ENCODE data around the gene ROPN1L. TPM values are rescaled to one million over a fixed set of nuclear protein-coding genes. Genes with fewer than 3 reads are reported as not detected.
A peak's percentile ranks its signal among the peaks of the same experiment; 100 is the strongest.

Gene ROPN1L
- total RNA-seq, 4 donors from 2014 or later = 0.71 to 4.0 (median 1.0) TPM; not detected in 1

GRCh38 chr5:10459080-10460055, 17.7 kb downstream of the ROPN1L start:
- 87 to 89% methylated on average over 19 of the region's 19 CpGs for WGBS, 2 donors
- intact Hi-C loops (cut with DNase I; ENCODE audit: low total_unique reads) = no loop called here
- DNase-seq (ENCODE audit: low spot score in 2 of 2) = peak in 1 of 2 donors; percentile 79
- no peak overlapping the region for H3K4me3 ChIP-seq (ENCODE audit: low read depth, poor library complexity, severe bottlenecking)
- TF ChIP-seq POLR2A (IDR thresholded peaks at IDR 0.05) = no peak
- TF ChIP-seq, protein P1, sequence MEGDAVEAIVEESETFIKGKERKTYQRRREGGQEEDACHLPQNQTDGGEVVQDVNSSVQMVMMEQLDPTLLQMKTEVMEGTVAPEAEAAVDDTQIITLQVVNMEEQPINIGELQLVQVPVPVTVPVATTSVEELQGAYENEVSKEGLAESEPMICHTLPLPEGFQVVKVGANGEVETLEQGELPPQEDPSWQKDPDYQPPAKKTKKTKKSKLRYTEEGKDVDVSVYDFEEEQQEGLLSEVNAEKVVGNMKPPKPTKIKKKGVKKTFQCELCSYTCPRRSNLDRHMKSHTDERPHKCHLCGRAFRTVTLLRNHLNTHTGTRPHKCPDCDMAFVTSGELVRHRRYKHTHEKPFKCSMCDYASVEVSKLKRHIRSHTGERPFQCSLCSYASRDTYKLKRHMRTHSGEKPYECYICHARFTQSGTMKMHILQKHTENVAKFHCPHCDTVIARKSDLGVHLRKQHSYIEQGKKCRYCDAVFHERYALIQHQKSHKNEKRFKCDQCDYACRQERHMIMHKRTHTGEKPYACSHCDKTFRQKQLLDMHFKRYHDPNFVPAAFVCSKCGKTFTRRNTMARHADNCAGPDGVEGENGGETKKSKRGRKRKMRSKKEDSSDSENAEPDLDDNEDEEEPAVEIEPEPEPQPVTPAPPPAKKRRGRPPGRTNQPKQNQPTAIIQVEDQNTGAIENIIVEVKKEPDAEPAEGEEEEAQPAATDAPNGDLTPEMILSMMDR (IDR thresholded peaks at IDR 0.05) = no peak

GRCh38 chr5:10460252-10460906, 18.7 kb downstream of the ROPN1L start:
- 45 to 56% methylated on average over 13 of the region's 13 CpGs for WGBS, 2 donors
- DNase-seq (ENCODE audit: low spot score in 2 of 2) = peak in 1 of 2 donors; percentile 83
- intact Hi-C loops (cut with DNase I; ENCODE audit: low total_unique reads) = no loop called here

DNA sequence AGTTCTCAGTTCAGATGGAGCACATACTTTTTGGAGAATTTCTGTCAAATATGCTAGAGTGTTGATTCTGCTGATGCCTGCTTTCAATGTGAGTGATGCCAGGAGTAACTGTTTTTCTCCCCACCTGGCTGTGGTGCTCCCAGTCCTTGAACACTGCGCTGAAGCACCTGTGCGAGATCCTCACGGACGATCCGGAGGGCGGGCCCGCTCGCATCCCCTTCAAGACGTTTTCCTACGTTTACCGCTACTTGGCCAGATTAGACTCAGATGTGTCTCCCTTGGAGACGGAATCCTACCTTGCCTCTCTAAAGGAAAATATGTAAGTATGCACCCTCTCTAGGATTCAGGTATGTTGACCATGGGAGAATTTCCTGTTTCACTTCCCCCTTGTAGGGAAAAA, 19.4 kb downstream of the ROPN1L start:
- no peak overlapping the region for H3K4me3 ChIP-seq (ENCODE audit: low read depth, poor library complexity, severe bottlenecking)
- WGBS, 2 donors = 91 to 93% methylated on average over 12 of the region's 12 CpGs
- intact Hi-C loops (cut with DNase I; ENCODE audit: low total_unique reads) = no loop called here
- DNase-seq (ENCODE audit: low spot score in 2 of 2) = peak in 1 of 2 donors; percentile 69
- TF ChIP-seq, protein P1 (IDR thresholded peaks at IDR 0.05) = no peak
- no peak for TF ChIP-seq POLR2A (IDR thresholded peaks at IDR 0.05)

More at GRCh38 chr5:10460252-10460906, 18.7 kb downstream of the ROPN1L start:
- TF ChIP-seq POLR2A (IDR thresholded peaks at IDR 0.05) = no peak
- TF ChIP-seq, protein P1 (IDR thresholded peaks at IDR 0.05) = no peak
- no peak overlapping the region for H3K4me3 ChIP-seq (ENCODE audit: low read depth, poor library complexity, severe bottlenecking)

GRCh38 chr5:10461904-10462555, 20.4 kb downstream of the ROPN1L start:
- TF ChIP-seq, protein P1 (IDR thresholded peaks at IDR 0.05) = no peak
- no peak for TF ChIP-seq POLR2A (IDR thresholded peaks at IDR 0.05)
- 60 to 68% methylated on average over 10 of the region's 10 CpGs for WGBS, 2 donors
- peak in 1 of 2 donors; percentile 57 for DNase-seq (ENCODE audit: low spot score in 2 of 2)
- intact Hi-C loops (cut with DNase I; ENCODE audit: low total_unique reads) = no loop called here
- no peak overlapping the region for H3K4me3 ChIP-seq (ENCODE audit: low read depth, poor library complexity, severe bottlenecking)

DNA sequence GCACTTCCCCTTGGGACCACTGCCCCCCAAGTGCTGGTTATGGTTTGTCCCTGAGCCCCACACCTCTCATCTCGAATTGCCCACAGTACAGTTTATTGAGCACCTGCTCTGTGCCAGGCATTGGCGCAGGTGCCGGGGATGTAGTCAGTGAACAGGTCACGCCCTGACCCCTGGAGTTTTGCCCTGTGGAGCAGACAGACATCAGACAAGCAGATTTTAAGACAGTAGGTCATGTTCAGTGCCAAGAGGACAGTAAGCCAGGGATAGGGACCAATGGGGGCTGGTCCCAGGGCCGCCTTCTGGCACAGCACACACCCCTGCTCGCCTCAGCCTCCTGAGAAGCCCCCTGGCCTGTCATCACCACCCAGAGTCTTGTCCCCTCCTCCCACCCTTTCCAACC, 21.9 kb downstream of the ROPN1L start:
- no peak overlapping the region for H3K4me3 ChIP-seq (ENCODE audit: low read depth, poor library complexity, severe bottlenecking)
- no peak for DNase-seq (ENCODE audit: low spot score in 2 of 2)
- no peak for TF ChIP-seq POLR2A (IDR thresholded peaks at IDR 0.05)
- TF ChIP-seq, protein P1 (IDR thresholded peaks at IDR 0.05) = no peak
- 88 to 92% methylated on average over 6 of the region's 6 CpGs for WGBS, 2 donors
- intact Hi-C loops (cut with DNase I; ENCODE audit: low total_unique reads) = no loop called here

All from lower leg skin (tissue), 4 donors.